Heart left ventricle (tissue), 13 donors: ENCODE measurements around the gene IFI30.

Experiments used
- POLR2A ChIP-seq, 2 donors: fragments of 450-650 bp; IDR thresholded peaks; one replicate each; pipeline ENCODE4 v1.6.1; 2017; ENCODE audit warnings: antibody characterized with exemption in 2 of 2, mild to moderate bottlenecking in 2 of 2, moderate library complexity in 2 of 2
- TF ChIP-seq, protein P1 (sequence below), 12 donors: fragments of 200-600 bp; sonication (generic) in 4 of 12; IDR thresholded peaks; one replicate each; pipeline versions ENCODE4 v1.5.0 to v1.8.0; 2018 to 2022; ENCODE audit warnings: antibody characterized with exemption in 12 of 12, mild to moderate bottlenecking in 5 of 12
- donor health status: ischemic (EF 13 %, LVEDD 7.1; RV severe dilation, severe dysfunction).
- donor health status: DM: no; HTN: yes; CAD: no.
- donor health status: DM: no; HTN: no; CAD: no.
- donor health status: ischemic (EF 25% LVEDD 6.9; RV normal size, moderate dysfunction).
- donor health status: ischemic (EF 25% LVEDD 5.7; RV mildly dilated, moderate dysfunction).
- donor health status: ischemic (EF 35%, LVEDD 5.7; RV mildly dilated, moderate dysfunction).
- donor health status: nonischemic (EF 11% LVEDD 7.7; RV severe dilation, severe dysfunction).
- donor health status: DM: yes; HTN: yes; CAD: no.
- donor health status: PGD.
- donor health status: ischemic (EF 29% LVEDD 5.4; RV normal size, mild dysfunction).
- donor health status: nonischemic (EF 23%, LVEDD 6.1; RV moderate dilation, normal function).

- TF ChIP-seq, protein P1, sequence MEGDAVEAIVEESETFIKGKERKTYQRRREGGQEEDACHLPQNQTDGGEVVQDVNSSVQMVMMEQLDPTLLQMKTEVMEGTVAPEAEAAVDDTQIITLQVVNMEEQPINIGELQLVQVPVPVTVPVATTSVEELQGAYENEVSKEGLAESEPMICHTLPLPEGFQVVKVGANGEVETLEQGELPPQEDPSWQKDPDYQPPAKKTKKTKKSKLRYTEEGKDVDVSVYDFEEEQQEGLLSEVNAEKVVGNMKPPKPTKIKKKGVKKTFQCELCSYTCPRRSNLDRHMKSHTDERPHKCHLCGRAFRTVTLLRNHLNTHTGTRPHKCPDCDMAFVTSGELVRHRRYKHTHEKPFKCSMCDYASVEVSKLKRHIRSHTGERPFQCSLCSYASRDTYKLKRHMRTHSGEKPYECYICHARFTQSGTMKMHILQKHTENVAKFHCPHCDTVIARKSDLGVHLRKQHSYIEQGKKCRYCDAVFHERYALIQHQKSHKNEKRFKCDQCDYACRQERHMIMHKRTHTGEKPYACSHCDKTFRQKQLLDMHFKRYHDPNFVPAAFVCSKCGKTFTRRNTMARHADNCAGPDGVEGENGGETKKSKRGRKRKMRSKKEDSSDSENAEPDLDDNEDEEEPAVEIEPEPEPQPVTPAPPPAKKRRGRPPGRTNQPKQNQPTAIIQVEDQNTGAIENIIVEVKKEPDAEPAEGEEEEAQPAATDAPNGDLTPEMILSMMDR (IDR thresholded peaks at IDR 0.05): no peak
- TF ChIP-seq POLR2A (IDR thresholded peaks at IDR 0.05): no peak
These were observed 20.5 kb downstream of the IFI30 start for GRCh38 chr19:18194181-18194530.
